HepG2 (cell line): ENCODE measurements around the gene PROX1. TPM values are rescaled to one million over a fixed set of nuclear protein-coding genes. Genes with fewer than 3 reads are reported as not detected.

Source experiments
- CC2D1A ChIP-seq: sonication (generic); formaldehyde crosslinking; IDR thresholded peaks from 2 replicates; pipeline ENCODE4 v1.8.1; 2023; ENCODE audit warnings: mild to moderate bottlenecking, missing genetic modification reagents
- DDIT3 ChIP-seq: sonication (generic); formaldehyde crosslinking; IDR thresholded peaks from 2 replicates; pipeline ENCODE4 v1.4.0; 2020; ENCODE audit warnings: mild to moderate bottlenecking, missing genetic modification reagents
- HOXA9 ChIP-seq: sonication (generic); formaldehyde crosslinking; IDR thresholded peaks from 2 replicates; pipeline ENCODE4 v1.8.1; 2022; ENCODE audit warnings: missing genetic modification reagents, mild to moderate bottlenecking, moderate library complexity, borderline replicate concordance
- ISL2 ChIP-seq: sonication (generic); formaldehyde crosslinking; IDR thresholded peaks from 2 replicates; pipeline ENCODE4 v1.5.0; 2020; ENCODE audit warnings: missing genetic modification reagents
- ISX ChIP-seq: sonication (generic); formaldehyde crosslinking; conservative IDR thresholded peaks from 2 replicates; pipeline ENCODE4 v1.5.0; 2020; ENCODE audit warnings: missing genetic modification reagents
- MAFF ChIP-seq: IDR thresholded peaks from 2 replicates; pipeline ENCODE4 v1.6.1; 2011; ENCODE audit warnings: low read depth, low read length, improper control_type of control experiment
- MED13 ChIP-seq: sonication (generic); formaldehyde crosslinking; IDR thresholded peaks from 2 replicates; pipeline ENCODE4 v1.5.0; 2020; ENCODE audit warnings: missing genetic modification reagents
- NR3C1 ChIP-seq: sonication (generic); formaldehyde crosslinking; IDR thresholded peaks from 2 replicates; pipeline ENCODE4 v1.4.0; 2020; ENCODE audit warnings: missing genetic modification reagents
- ONECUT2 ChIP-seq: sonication (generic); formaldehyde crosslinking; IDR thresholded peaks from 2 replicates; pipeline ENCODE4 v1.4.0; 2020; ENCODE audit warnings: missing genetic modification reagents
- PAF1 ChIP-seq: IDR thresholded peaks from 2 replicates; pipeline ENCODE4 v1.6.1; 2016; ENCODE audit warnings: missing genetic modification reagents, missing compliant biosample characterization
- PAWR ChIP-seq: sonication (generic); formaldehyde crosslinking; IDR thresholded peaks from 2 replicates; pipeline ENCODE4 v1.4.0; 2020; ENCODE audit warnings: missing genetic modification reagents, mild to moderate bottlenecking, borderline replicate concordance
- PITX1 ChIP-seq: sonication (generic); formaldehyde crosslinking; IDR thresholded peaks from 2 replicates; pipeline ENCODE4 v1.5.1; 2020; ENCODE audit warnings: mild to moderate bottlenecking, missing genetic modification reagents
- REPIN1 ChIP-seq: sonication (generic); formaldehyde crosslinking; IDR thresholded peaks from 2 replicates; pipeline ENCODE4 v1.8.0; 2022; ENCODE audit warnings: missing genetic modification reagents, low read depth, mild to moderate bottlenecking, borderline replicate concordance
- SOX13 ChIP-seq, 3 experiments: fragments of 450-650 bp in 1 of 3; sonication (generic) in 1 of 3; formaldehyde crosslinking in 1 of 3; IDR thresholded peaks in 2 of 3; conservative IDR thresholded peaks in 1 of 3; 2 replicates each; pipeline versions ENCODE4 v1.5.0 to v1.6.1; 2016 to 2020; ENCODE audit warnings: antibody characterized with exemption in 1 of 3, mild to moderate bottlenecking in 1 of 3, missing compliant biosample characterization in 1 of 3, missing genetic modification reagents in 1 of 3, moderate library complexity in 1 of 3
- TEAD2 ChIP-seq: sonication (generic); formaldehyde crosslinking; IDR thresholded peaks from 2 replicates; pipeline ENCODE4 v1.9.0; 2021; ENCODE audit warnings: missing genetic modification reagents
- TRIM24 ChIP-seq: sonication (generic); formaldehyde crosslinking; IDR thresholded peaks from 2 replicates; pipeline ENCODE4 v1.8.0; 2022; ENCODE audit warnings: mild to moderate bottlenecking, missing genetic modification reagents
- XRCC5 ChIP-seq: fragments of 200-400 bp; formaldehyde crosslinking; optimal IDR thresholded peaks from 2 replicates; pipeline ENCODE3; 2017; ENCODE audit warnings: mild to moderate bottlenecking, low read length
- ZFYVE20 ChIP-seq: sonication (generic); formaldehyde crosslinking; IDR thresholded peaks from 2 replicates; pipeline ENCODE4 v1.8.0; 2023; ENCODE audit warnings: low read depth, mild to moderate bottlenecking, moderate library complexity, missing genetic modification reagents, borderline replicate concordance
- ZNF235 ChIP-seq: sonication (generic); formaldehyde crosslinking; IDR thresholded peaks from 2 replicates; pipeline ENCODE4 v1.8.1; 2023; ENCODE audit warnings: mild to moderate bottlenecking, missing genetic modification reagents, borderline replicate concordance
- ZNF446 ChIP-seq: sonication (generic); formaldehyde crosslinking; IDR thresholded peaks from 2 replicates; pipeline ENCODE4 v1.5.0; 2020; ENCODE audit warnings: mild to moderate bottlenecking, missing genetic modification reagents
- ZNF501 ChIP-seq: sonication (generic); formaldehyde crosslinking; IDR thresholded peaks from 2 replicates; pipeline ENCODE4 v1.5.1; 2020; ENCODE audit warnings: mild to moderate bottlenecking, moderate library complexity, missing genetic modification reagents
- ZNF564 ChIP-seq: sonication (generic); formaldehyde crosslinking; IDR thresholded peaks from 2 replicates; pipeline ENCODE4 v1.8.1; 2023; ENCODE audit warnings: mild to moderate bottlenecking, missing genetic modification reagents
- ZNF644 ChIP-seq: IDR thresholded peaks from 2 replicates; pipeline ENCODE4 v1.6.1; 2016; ENCODE audit warnings: low read depth
- ZNF691 ChIP-seq: sonication (generic); formaldehyde crosslinking; IDR thresholded peaks from 2 replicates; pipeline ENCODE4 v1.4.0; 2020; ENCODE audit warnings: missing genetic modification reagents, low read depth, mild to moderate bottlenecking, borderline replicate concordance
- ZNF879 ChIP-seq: sonication (generic); formaldehyde crosslinking; IDR thresholded peaks from 2 replicates; pipeline ENCODE4 v1.8.1; 2023; ENCODE audit warnings: missing genetic modification reagents
- ZNF883 ChIP-seq: sonication (generic); formaldehyde crosslinking; IDR thresholded peaks from 2 replicates; pipeline ENCODE4 v1.5.1; 2020; ENCODE audit warnings: mild to moderate bottlenecking, missing genetic modification reagents; ENCODE audit errors: not compliant biosample characterization
- polyA plus RNA-seq, 8 experiments: library from polyadenylated mRNA; depleted of rRNA in 3 of 8; stranded (reverse) in 7 of 8; unstranded in 1 of 8; fragments of >200 nt; fragmentation: Illumina TruSeq in 4 of 8; extraction: Trizol in 4 of 8; gene quantifications; 2 replicates each; pipeline versions ENCODE4 v1.2.1 to v1.2.3, GENCODE V29; 2011 to 2016; ENCODE audit warnings: low read depth in 4 of 8, missing spikeins in 1 of 8, mixed read lengths in 1 of 8; ENCODE audit not compliant: insufficient read depth in 1 of 8
- total RNA-seq, 5 experiments: library from RNA; depleted of rRNA; stranded (reverse); fragments of >200 nt; fragmentation: Illumina TruSeq; extraction: Trizol; gene quantifications; 2 replicates each; pipeline ENCODE4 v1.2.3, GENCODE V29; 2016; ENCODE audit warnings: low read depth in 1 of 5
- TF ChIP-seq, protein P1 (sequence below): IDR thresholded peaks from 2 replicates; pipeline ENCODE4 v1.6.1; 2016; ENCODE audit warnings: missing genetic modification reagents, missing compliant biosample characterization
- TF ChIP-seq, protein P2 (sequence below): sonication (generic); formaldehyde crosslinking; IDR thresholded peaks from 2 replicates; pipeline ENCODE4 v1.8.1; 2023; ENCODE audit warnings: missing genetic modification reagents, mild to moderate bottlenecking, borderline replicate concordance
- TF ChIP-seq, protein P3 (sequence below): sonication (generic); formaldehyde crosslinking; conservative IDR thresholded peaks from 2 replicates; pipeline ENCODE4 v1.4.0; 2020; ENCODE audit warnings: missing genetic modification reagents

Gene PROX1
- total and polyA plus RNA-seq, 2 of the 13 experiments (the other 11 are each of a cell fraction or from before 2014, with no cell fraction given): 12.3 to 30.2 TPM

DNA sequence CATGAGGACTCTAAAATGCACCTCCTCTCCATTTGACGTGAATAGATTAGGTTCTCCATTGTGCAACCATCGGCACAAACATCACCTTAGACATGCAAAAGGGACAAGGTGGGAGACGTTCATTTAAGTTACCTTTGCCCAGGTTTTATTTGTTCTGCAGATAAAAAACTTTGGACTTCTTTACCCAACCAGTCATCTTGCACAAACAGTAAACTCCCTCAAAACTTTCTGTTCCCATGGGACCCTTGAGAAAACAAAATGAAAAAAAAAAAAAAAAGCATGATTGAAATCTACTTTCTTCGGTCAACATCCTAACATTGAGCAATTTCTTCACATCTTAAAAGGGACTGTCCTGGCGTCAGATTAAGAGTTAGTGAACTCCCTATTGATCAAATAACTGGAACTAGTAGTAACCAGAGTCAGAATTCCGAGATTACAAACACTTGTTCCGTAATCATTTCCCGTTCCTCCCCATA lies 31.4 kb upstream of the PROX1 start (continued):
- TF ChIP-seq SOX13 (IDR thresholded peaks at IDR 0.05) (peak; percentile 56; the same call in 1 of the 2 replicates), SOX13 (CRISPR knock-in tag; conservative IDR thresholded peaks at IDR 0.05 in 1 of 2, IDR thresholded peaks at IDR 0.05 in 1 of 2) (peak in 1 of 2 experiments; percentile 83; a peak in 2 of 4 replicates), PAWR (CRISPR knock-in tag) (0 out of 2 replicates have a peak, but pooled peaks have one; percentile 14), ZNF691 (no peak), ZNF883 (CRISPR knock-in tag) (no peak), MAFF (no peak), PITX1 (peak; percentile 71), DDIT3 (CRISPR knock-in tag) (no peak), ZNF235 (CRISPR knock-in tag) (no peak), ONECUT2 (CRISPR knock-in tag) (peak; percentile 81), ZFYVE20 (CRISPR knock-in tag) (no peak), TRIM24 (no peak), XRCC5 (no peak), NR3C1 (CRISPR knock-in tag) (no peak), ZNF564 (CRISPR knock-in tag) (no peak), ZNF879 (no peak), MED13 (peak; percentile 96; the same call in 1 of the 2 replicates), PAF1 (CRISPR knock-in tag) (no peak), HOXA9 (CRISPR knock-in tag) (no peak), CC2D1A (CRISPR knock-in tag) (no peak), ZNF446 (CRISPR knock-in tag) (no peak), ZNF644 (CRISPR knock-in tag) (0 out of 2 replicates have a peak, but pooled peaks have one; percentile 5), ZNF501 (no peak), TEAD2 (CRISPR knock-in tag) (no peak), ISL2 (peak; percentile 95), ISX (CRISPR knock-in tag) (no peak), REPIN1 (CRISPR knock-in tag) (peak; percentile 74; the same call in 1 of the 2 replicates)
- TF ChIP-seq, protein P1, sequence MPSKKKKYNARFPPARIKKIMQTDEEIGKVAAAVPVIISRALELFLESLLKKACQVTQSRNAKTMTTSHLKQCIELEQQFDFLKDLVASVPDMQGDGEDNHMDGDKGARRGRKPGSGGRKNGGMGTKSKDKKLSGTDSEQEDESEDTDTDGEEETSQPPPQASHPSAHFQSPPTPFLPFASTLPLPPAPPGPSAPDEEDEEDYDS: no peak
- TF ChIP-seq, protein P2, sequence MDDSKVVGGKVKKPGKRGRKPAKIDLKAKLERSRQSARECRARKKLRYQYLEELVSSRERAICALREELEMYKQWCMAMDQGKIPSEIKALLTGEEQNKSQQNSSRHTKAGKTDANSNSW (CRISPR knock-in tag): no peak
- TF ChIP-seq, protein P3, sequence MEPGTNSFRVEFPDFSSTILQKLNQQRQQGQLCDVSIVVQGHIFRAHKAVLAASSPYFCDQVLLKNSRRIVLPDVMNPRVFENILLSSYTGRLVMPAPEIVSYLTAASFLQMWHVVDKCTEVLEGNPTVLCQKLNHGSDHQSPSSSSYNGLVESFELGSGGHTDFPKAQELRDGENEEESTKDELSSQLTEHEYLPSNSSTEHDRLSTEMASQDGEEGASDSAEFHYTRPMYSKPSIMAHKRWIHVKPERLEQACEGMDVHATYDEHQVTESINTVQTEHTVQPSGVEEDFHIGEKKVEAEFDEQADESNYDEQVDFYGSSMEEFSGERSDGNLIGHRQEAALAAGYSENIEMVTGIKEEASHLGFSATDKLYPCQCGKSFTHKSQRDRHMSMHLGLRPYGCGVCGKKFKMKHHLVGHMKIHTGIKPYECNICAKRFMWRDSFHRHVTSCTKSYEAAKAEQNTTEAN (CRISPR knock-in tag): peak; percentile 83; the same call in 1 of the 2 replicates
